ENCODE data around the gene TEAD4.

The TEAD4 gene

DNA sequence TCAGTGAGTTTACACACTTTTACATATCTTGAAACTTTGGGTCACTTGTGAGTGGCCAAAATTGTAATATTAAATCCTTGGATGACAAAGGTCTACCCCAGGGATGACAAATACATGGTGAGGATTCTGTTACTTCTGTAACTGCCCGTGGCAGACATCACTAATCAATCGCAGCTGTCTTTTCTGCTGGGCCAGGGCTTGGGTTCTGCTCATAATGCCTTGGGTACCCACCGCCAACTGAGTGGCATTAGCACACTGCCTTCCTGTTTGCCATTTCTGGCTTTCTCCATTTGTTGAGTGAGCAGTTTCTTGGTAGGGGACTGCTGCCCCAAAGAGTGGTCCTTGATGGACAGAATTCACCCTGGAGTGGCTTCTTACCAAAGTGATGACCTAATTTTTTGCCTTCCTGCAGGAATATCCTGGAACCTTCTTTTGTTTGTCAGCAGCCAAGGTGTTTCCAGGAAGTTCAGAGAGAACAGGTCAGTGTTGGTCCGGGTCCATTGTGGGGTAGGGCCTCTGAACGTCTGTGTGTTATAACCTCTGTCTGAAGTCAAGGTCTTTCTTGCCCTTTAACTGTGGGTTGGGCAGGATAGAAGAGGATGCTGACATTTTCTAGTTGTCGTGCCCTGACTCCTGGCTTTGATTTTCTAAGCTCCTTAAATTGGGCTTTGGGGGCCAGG is 124.2 kb downstream of the TEAD4 start:
- no peak for DNase-seq (ENCODE audit: low spot score)

DNA sequence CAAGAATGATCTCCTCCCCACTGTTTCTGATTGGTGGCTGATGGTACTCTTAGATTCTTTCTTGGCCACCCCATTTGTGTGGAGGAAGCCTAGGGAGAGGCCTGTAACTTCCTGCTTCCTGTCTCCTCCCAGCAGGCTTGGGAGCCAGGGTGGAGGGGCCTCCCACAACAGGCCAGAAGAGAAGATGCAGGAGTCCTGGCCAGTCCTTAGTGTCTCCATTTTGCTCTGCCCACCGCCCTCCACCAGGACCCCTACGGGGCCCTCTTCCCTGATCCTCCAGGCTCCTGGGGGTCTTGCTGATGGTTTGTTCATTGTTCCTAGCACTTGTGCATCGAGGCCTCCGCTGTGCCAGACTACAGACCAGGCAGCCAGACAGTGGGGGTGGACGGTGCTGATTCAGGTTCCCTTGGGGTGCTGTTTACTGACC is 124.7 kb downstream of the TEAD4 start:
- DNase-seq (ENCODE audit: low spot score) = no peak

DNA sequence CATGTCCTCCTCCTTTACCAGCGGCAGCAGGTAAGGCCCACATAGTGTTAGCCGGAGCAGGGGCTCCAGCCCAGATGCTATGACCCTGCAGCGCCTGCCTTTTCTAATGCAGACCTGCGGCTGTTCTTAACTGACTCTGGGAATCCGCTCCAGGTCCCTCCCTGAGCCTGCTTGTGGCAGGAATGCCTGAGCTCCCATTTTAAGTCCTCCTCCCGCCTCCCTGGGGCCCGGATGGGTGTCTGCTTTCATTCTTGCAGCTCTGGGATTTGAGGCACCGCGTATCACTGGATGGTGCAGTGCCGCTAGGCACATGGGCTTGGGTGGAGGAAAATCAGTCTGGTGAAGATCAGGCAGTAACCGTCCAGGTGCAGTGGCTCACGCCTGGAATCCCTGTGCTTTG is 125.5 kb downstream of the TEAD4 start:
- no peak for DNase-seq (ENCODE audit: low spot score)

DNA sequence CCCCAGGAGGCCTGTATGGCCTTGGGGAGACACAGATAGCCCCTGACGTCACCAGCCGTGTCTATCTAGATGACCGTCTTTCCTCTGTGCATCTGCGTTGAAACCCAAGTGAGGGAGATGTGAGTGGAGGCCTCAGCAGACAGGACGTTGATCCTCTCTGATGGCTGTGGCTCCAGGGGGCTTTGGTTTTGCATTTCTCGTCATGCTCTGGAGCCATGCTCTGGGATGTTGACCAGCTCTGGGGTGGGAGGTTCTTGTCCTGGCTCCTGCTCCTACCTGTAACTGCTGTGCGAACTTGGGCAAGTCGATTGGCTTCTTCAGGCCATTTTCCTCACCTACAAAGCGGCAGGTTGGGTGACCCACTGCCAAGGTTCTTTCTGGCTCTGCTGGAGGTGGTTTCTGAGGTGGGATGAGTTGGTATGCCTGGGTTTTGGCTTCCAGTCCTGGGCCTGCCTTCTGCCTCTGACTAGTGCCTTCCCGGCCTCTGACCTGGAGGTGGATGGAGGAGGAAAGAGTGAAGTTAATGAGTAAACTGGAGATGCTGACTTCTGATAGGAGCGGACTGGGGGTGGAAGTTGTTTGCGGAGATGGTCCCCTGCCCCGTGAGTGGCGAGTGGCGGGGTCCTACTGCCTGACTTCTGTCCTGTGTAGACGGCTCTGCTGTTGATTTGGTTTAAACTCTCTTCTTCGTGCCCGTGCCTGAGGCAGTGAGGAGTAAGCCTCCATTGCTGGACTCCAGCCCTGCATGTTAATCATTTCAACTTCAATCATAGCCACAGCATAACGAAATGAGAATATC is 126.3 kb downstream of the TEAD4 start:
- DNase-seq (ENCODE audit: low spot score) = no peak

DNA sequence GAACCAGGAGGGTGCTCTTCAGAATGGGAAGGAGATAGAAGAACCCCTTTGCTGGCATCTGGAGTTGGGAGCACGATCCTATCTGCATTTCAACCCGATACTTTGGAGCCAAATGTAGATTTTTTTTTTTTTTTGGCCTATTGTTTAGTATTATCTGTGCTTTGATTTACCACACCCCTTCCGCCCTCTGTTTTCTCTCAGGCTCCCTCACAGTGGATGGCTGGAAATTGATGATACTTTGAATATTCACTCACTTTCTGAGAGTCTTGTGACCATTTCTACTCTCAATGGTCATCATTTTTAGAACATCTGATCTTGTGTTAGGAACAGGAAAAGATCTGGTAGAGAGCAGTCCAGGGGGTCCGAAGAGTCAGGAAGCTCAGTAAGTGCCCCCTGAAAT is 127.0 kb downstream of the TEAD4 start:
- DNase-seq (ENCODE audit: low spot score) = no peak

DNA sequence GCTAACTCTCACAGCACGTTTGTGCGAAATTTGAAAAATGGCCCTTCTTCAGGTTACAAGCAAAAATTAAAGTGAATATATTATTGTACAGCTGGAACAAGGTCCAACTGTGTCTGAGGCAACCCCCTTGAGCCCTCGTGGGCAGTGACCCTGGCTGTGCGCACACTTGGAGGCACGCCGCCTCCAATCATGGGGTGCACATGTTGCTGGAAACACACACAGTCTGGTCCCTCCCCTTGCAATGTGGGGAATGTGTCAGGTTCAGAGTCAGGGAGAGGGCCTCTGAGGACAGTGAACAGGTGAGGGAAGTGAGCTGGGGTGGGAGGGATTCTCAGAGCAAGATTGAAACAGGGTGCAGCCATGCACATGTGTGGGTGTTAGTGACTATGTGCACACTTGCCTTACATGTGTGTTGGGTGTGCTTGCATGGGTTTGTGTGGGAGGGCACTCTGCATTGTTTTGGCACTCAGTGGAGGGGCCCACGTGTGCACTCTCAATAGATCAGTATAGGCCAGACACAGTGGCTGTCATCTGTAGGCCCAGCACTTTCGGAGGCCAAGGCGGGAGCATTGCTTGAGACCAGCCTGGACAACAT is 127.6 kb downstream of the TEAD4 start:
- DNase-seq (ENCODE audit: low spot score) = no peak

DNA sequence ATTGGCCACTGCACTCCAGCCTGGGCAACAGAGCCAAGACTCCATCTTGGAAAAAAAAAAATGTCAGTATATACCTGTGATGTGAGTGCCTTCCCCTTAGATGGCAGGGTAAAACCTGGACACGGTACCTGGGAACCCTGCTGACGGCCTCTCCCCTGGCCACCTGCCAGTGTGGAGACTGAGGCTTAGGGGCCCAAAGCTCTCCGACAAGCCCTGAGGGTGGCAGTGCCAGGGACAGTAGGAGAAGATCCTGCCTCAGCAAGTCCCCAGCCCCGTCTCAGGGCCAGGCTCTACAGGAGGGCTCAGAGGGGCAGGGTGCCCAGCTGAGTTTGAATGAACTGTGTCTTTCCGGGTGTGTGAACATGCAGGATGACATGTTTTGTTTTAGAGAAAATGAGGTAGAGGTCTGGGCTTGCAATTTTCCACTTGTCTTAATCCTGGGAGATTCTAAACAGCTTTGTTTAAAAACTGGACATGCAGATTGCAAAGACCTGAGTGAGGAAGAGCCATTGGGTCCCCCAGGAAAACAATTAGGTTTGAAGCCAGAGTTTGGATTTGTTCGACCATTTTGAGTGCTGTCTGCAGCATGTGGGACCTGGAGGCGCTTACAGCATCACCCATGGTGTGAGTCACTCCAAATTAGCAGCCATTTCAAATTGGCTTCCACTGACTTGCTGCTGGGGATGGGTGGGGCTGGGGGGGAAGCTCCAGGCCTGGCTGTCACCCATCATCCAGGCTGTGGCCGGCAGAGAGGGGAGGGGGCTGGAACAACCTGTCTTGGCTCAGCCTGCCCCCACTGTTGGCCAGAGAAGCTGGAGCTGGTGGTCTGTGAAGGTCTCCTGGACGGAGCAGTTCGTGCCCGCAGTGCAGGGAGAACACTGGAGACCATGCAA is 128.8 kb downstream of the TEAD4 start:
- DNase-seq (ENCODE audit: low spot score) = no peak

DNA sequence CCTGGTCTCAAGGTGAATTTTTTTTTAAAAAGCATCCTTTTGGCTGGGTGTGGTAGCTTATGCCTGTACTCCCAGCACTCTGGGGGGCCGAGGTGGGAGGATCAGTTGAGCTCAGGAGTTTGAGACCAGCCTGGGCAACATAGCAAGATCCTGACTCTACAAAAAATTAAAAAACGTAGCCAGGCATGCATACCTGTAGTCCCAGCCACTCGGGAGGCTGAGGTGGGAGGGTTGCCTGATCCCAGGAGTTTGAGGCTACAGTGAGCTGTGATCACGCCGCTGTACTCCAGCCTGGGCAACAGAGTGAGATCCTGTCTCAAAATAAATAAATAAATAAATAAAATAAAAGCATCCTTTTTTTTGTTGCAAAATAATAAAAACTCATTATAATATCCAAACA is 130.4 kb downstream of the TEAD4 start:
- DNase-seq (ENCODE audit: low spot score) = no peak
